ENCODE data around the gene ASB18.

DNA sequence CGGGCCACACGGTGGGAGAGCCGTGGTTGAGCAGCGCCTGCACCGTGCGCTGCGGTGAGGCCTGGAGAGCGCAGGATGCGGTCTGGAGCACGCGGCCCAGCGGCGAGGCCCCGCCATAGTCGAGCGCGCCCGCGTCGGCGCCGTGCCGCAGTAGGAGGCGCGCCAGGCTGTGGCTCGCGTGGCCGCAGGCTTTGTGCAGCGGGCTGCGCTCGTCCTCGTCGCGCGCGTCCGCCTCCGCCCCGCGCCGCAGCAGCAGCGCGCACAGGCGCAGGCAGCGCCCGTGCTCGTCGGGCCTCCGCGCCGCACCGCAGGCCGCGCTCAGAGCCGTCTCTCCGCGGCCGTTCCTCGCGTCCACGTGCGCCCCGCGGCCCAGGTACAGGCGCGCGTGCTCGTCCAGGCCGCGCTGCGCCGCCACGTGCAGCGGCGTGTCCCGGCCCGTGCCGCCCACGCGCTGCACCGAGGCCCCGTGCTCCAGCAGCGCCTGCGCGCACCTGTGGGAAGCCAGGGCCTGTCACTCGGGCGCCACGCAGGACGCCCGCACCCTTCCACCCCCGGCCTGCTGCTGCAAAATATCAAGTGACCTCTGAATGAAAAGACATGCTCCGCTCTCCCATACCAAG lies 49.7 kb downstream of the ASB18 start:
- TF ChIP-seq TAF1 (IDR thresholded peaks at IDR 0.05; ENCODE audit: borderline replicate concordance, insufficient read depth, low read length) = no peak
- TF ChIP-seq, protein P1, sequence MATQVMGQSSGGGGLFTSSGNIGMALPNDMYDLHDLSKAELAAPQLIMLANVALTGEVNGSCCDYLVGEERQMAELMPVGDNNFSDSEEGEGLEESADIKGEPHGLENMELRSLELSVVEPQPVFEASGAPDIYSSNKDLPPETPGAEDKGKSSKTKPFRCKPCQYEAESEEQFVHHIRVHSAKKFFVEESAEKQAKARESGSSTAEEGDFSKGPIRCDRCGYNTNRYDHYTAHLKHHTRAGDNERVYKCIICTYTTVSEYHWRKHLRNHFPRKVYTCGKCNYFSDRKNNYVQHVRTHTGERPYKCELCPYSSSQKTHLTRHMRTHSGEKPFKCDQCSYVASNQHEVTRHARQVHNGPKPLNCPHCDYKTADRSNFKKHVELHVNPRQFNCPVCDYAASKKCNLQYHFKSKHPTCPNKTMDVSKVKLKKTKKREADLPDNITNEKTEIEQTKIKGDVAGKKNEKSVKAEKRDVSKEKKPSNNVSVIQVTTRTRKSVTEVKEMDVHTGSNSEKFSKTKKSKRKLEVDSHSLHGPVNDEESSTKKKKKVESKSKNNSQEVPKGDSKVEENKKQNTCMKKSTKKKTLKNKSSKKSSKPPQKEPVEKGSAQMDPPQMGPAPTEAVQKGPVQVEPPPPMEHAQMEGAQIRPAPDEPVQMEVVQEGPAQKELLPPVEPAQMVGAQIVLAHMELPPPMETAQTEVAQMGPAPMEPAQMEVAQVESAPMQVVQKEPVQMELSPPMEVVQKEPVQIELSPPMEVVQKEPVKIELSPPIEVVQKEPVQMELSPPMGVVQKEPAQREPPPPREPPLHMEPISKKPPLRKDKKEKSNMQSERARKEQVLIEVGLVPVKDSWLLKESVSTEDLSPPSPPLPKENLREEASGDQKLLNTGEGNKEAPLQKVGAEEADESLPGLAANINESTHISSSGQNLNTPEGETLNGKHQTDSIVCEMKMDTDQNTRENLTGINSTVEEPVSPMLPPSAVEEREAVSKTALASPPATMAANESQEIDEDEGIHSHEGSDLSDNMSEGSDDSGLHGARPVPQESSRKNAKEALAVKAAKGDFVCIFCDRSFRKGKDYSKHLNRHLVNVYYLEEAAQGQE (IDR thresholded peaks at IDR 0.05; ENCODE audit: insufficient read depth in 1 of 2, low read depth in 2 of 2, low read length in 2 of 2) = no peak
